ENCODE measurements around the gene GRIK5.

GRIK5 gene

DNA sequence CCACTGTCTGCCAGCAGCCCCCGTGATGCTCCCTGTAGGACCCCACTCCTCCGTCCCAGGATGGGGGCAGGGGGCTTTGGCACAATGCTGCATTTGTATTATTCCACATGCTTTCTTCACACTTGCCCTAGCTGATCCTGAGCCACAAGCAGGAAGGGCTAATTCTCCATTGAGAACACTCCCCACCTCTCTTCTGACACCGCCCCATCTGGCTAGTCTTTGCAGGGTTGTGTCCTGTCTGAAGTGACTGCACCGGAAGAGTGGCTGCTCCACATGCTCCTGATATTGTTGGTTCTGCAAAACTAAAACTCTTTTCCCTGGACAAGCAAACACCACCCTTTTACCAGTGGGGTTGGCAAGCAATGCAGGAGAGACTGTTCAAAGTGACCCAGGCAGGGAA lies 23.9 kb upstream of the GRIK5 start:
- DNase-seq: no peak

DNA sequence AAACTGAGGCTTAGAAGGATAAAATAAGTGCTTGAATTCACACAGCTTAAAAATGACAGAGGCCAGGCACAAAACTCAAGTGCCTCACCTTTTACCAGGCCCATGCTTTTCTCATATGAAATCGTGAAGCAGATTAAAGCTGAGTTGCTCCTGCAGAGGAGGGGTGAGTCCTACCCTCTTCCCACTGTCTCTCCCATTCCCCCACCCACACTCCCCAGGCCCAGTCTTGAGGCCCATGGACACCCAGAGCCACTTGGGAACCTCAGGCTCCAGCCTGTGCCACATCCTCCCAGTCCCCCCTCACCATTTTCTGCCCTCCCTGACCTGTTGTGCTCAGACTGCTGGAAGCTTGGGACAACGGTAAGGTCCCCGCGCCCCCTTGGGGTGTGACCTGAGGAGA lies 23.5 kb upstream of the GRIK5 start:
- no peak for DNase-seq

DNA sequence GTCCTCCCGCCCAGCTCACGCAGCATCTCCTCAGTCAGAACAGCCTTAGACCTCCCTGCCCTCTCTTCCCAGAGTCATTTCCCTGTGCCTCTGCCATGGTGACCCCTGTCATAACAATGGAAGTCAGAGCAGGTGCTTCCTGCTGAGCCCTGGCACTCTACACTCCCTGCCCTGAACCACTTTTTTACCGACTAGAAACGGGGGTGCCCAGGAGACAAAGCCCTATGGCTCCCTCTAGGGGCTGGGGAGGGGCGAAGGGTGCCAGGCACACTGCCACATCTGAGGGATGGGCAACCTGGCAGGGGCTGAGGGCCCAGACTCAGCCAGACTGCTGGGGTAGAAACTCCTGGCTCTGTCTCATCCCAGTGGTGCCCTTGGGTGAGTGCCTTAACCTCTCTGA lies 22.3 kb upstream of the GRIK5 start:
- DNase-seq: peak in 1 of 2 experiments; percentile 66

GRCh38 chr19:42091742-42092141 lies 21.7 kb upstream of the GRIK5 start:
- peak in 1 of 2 experiments; percentile 30 for DNase-seq

GRCh38 chr19:42091300-42091699 lies 21.3 kb upstream of the GRIK5 start:
- DNase-seq: no peak

GRCh38 chr19:42090672-42091071 lies 20.7 kb upstream of the GRIK5 start:
- peak in 1 of 2 experiments; percentile 31 for DNase-seq

DNA sequence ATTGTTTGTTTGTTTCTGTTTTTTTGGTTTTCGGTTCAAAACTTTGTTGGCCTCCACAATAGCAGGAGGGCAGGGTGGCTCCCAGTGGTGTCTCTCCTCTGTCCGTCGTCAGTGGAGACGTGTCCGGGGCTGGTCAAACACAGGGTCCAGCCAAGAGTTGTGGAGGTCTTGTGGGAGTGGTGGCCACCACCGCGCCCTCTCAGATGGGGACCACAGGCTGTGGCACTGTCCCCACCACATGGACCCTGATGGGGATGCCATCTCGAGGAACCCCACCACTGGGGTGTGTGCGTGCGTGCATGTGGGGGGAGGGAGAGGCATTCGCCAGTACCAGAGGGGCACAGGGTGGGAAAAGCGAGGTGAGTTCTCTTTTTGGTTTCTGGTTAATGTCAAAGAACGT lies 19.8 kb upstream of the GRIK5 start:
- DNase-seq: no peak

- no peak for DNase-seq
Measured at GRCh38 chr19:42089191-42089750, 19.3 kb upstream of the GRIK5 start.

DNA sequence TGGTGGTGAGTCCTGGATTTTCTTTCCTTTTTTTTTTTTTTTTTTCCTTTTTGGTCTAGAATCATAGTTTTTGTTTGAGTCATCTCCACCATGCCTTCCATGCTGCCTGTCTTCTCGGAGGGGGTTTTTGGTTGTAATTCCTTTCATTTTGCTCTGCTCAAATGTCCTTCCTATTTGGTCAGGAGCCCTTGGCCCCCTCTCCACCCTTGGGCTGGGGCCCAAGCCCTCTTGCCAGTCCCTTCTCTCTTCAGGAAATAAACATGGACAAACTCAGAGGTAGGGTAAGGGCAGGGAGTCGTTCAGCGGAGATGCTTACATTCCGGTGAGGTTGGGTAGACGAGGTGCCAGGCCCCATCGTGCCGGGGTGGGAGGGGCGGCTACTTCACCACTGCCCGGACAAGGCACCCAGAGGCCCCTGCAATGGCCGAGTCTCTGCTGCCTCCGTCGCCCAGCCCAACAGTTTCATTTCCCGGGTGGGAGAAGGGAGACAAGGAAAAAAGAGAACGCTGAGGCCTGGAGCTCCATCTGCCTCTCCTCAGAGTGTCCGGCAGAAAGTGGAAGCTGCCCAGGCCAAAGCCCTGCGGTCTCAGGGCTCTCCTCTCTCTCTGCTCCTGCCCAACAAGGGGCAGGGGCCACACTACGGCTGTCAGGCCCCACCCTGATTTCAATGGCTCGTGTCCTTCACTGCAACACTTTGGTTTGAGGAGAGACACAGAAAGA lies 18.6 kb upstream of the GRIK5 start:
- no peak for DNase-seq

- DNase-seq: no peak
Measured at GRCh38 chr19:42086770-42087550, 17.0 kb upstream of the GRIK5 start.

DNA sequence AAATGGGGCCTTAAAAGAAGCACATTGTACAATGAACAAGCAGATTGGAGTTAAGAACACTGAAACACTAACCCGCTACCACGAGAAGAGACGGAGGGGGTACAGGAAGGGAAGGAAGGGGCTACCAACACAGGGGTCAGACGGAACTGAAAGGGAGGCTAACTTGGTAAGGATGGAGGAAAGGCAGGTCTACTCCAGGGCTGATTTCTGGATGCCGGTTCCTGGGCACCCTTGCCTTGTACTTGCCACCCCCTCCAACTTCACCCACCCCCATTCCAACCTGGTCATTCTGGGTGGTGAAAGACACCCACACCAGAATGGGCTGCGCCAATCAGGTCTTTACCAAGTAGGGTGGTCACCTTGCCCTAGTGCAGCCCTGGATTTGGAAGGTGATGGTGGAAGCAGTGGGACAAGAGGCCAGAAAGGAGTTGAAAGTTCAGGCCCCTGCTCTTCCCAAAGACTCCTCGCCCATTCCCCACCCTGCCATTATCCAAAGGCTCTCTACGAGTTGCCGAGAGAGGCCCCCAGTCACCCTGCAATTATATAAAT lies 16.3 kb upstream of the GRIK5 start:
- DNase-seq: no peak

- no peak for DNase-seq
Measured at GRCh38 chr19:42083537-42083936, 13.5 kb upstream of the GRIK5 start.

DNA sequence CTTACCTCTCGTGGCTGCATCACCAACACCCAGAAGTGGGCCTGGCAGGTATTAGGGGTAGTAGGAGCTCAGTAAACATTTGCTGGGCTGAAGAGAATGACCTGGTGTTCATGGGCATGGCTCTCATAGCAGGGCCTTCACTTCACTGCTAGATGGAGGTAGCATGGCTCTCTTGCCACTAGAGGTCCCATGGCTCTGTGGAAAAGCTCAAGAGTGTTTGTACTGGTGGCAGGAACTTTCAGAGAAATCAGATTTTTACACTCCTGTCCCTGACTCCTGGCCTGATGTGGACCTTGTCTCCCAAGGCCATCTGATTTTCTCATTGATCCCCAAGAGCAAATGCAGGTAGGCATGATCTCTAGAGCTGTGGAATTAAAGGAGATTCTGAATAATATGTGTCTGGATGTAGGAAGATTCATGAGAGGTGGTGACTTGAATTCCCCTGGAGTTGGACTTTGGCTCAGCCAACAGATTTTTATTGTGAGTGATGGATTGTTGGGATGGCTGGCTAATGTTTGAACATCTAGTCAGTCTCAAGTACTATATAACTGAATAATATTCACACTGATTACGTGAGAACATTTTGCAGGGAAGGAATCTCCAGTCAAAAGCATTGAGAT lies 11.7 kb upstream of the GRIK5 start:
- peak in 1 of 2 experiments; percentile 26 for DNase-seq

DNA sequence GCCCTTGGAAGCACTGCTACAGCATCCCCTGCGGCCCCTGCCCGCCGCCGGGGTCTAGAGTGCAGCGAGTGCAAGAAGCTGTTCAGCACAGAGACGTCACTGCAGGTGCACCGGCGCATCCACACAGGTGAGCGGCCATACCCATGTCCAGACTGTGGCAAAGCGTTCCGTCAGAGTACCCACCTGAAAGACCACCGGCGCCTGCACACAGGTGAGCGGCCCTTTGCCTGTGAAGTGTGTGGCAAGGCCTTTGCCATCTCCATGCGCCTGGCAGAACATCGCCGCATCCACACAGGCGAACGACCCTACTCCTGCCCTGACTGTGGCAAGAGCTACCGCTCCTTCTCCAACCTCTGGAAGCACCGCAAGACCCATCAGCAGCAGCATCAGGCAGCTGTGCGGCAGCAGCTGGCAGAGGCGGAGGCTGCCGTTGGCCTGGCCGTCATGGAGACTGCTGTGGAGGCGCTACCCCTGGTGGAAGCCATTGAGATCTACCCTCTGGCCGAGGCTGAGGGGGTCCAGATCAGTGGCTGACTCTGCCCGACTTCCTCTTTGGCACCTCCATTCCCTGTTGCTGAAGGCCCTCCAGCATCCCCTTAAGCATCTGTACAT lies 10.9 kb upstream of the GRIK5 start:
- no peak for DNase-seq

DNA sequence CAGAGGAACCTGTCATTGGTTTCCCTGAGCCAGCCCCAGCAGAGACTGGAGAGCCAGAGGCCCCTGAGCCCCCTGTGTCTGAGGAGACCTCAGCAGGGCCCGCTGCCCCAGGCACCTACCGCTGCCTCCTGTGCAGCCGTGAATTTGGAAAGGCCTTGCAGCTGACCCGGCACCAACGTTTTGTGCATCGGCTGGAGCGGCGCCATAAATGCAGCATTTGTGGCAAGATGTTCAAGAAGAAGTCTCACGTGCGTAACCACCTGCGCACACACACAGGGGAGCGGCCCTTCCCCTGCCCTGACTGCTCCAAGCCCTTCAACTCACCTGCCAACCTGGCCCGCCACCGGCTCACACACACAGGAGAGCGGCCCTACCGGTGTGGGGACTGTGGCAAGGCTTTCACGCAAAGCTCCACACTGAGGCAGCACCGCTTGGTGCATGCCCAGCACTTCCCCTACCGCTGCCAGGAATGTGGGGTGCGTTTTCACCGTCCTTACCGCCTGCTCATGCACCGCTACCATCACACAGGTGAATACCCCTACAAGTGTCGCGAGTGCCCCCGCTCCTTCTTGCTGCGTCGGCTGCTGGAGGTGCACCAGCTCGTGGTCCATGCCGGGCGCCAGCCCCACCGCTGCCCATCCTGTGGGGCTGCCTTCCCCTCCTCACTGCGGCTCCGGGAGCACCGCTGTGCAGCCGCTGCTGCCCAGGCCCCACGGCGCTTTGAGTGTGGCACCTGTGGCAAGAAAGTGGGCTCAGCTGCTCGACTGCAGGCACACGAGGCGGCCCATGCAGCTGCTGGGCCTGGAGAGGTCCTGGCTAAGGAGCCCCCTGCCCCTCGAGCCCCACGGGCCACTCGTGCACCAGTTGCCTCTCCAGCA lies 10.1 kb upstream of the GRIK5 start:
- no peak for DNase-seq

DNA sequence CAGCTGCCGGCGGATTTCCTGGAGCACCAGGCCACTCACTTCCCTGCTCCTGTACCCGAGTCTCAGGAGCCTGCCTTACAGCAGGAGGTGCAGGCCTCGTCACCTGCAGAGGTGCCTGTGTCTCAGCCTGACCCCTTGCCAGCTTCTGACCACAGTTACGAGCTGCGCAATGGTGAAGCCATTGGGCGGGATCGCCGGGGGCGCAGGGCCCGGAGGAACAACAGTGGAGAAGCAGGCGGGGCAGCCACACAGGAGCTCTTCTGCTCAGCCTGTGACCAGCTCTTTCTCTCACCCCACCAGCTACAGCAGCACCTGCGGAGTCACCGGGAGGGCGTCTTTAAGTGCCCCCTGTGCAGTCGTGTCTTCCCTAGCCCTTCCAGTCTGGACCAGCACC lies 9.3 kb upstream of the GRIK5 start:
- DNase-seq: no peak

- DNase-seq: no peak
Measured at GRCh38 chr19:42078538-42079275, 8.7 kb upstream of the GRIK5 start.

DNA sequence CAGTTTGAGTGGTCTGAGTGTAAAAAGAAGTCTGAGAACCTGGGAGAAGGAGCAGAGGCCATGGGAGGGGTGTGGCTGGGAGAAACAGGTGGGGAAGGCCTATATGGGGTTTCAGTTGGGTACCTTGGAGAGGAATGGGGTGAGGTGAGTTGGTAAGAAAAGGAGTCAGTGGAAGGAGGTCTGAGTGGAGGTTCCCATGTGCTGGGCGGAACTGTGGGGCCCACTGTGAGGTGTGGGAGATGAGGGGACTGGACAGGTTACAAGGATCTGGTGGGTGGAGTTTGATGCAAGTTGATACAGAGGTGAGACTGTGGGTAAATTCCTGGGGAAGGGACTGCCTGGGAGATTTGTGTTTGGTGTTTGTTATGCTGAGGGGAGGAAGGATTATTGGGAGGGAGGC lies 8.1 kb upstream of the GRIK5 start:
- DNase-seq: no peak

DNA sequence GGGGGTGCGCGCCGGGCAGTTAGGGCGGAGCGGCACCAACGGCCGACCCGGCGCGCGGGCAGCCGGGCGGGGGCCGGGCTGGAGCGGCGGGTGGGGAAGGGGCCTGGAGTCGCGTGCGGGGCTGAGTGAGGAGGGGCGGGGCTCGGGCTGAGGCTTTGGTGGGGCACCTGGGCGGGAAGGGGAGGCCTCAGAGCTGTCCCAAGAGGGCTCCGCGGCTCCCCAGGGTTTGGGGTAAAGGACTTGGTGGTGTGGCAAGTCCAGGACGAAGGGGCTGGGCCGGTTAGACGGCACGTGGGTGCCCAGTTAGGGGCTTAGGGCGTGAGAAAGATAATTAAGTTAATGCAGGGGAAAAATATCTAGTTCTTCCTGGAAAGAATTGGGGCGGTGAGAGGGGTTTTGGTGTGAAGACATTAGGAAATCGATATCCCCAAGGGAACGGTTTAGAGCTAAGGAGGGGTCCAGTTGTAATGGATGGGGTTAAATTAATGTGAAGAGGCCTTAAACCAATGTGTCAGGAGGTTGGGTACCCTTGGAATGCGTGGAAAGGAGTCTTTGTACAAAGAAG lies 6.5 kb upstream of the GRIK5 start:
- no peak for DNase-seq

DNA sequence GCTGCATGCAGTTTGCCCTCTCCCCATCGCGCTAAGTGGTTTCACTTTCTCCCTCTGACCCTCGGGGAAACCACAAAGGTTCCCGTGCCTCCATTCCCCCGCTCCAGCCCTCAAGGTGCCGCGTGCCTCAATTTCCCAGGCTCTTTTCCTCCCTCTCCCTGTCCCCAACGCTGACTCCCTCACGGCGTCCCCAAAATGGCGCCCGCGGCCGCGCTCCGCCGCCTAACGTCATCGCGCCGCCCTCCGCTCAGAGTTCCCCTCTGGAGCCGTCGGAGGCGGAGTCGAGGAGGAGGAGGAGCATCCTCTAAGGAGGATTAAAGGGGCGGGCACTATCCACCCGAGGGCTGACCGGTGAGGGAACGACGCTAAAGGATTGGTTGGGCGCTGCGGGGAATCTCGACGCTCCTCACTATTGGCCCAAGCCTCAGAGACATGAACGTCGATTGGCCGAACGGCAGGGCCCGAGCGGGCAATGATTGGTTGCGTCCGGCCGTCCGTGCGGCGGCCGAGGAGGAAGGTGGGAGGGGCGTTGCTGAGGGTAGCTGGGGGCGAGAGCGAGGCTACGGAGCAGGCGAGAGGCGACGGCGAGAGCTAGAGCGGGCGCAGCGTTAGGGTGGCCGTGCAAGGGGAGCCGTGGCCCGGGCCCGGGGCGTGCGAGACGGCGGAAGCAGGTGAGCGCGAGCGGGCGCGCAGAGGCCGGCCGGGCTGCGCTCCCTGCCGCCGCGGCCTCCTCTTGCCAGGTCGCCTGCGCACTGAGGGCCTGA lies 5.8 kb upstream of the GRIK5 start, which contains the start of gene ZNF574:
Gene ZNF574 (plus strand): TSS at position 551 of the 764 bp plus-strand sequence. CDS start 2,441 bp downstream, outside the sequence.
- peak; percentile 100 for DNase-seq
